ENCODE results near the gene LMCD1. TPM values are rescaled to one million over a fixed set of nuclear protein-coding genes. Genes with fewer than 3 reads are reported as not detected.

Gene LMCD1
- polyA plus RNA-seq, 1 of the 3 experiments (the other 2 are of a cell fraction): 23.6 TPM

DNA sequence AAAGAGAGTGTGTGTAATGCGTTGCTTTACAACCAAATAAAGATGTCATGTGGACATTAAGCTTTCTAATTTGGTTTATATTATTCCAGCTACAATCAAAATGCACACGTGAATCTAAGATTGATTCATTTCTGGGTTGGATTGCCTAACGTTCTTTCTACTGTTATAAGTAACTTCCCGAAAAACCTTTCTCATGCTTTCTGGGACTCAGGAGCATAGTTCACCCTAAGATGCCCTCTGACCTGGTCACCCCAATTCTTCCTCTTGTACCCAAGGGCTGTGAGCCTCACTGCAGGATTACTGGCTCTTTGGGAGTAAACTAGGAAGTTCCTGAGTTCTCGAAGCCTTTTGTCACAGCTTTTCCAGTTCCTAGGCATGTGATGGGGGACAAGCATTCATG lies 12.7 kb upstream of the LMCD1 start:
- Histone ChIP-seq H3F3A (replicated peaks; ENCODE audit: insufficient read depth) (peaks cover 21% of the 10 kb centered on the region), H2AFZ (ENCODE audit: low read depth) (no peak overlapping the region), H3K27me3 (ENCODE audit: insufficient read depth) (no peaks in the 10 kb centered on the region), H3K36me3 (replicated peaks in 1 of 2; ENCODE audit: control insufficient read depth in 1 of 2, insufficient read depth in 2 of 2, low read length in 1 of 2) (no peaks in the 10 kb centered on the region), H3K79me2 (ENCODE audit: insufficient read depth) (no peaks in the 10 kb centered on the region), H3K27ac (ENCODE audit: low read depth in 2 of 2, low read length in 1 of 2) (peak overlapping the region in 1 of 2 experiments; percentile 81; a peak in 2 of 4 replicates), H4K20me1 (ENCODE audit: insufficient read depth) (no peaks in the 10 kb centered on the region), H3K9me3 (no peaks in the 10 kb centered on the region), H3K9me2 (no peaks in the 10 kb centered on the region), H3K4me2 (no peak overlapping the region), H3K4me1 (ENCODE audit: control insufficient read depth in 1 of 2, insufficient read depth in 2 of 2, low read depth in 1 of 2, low read length in 1 of 2) (peaks cover 6 to 26% of the 10 kb centered on the region in 2 experiments; a peak in 3 of 4 replicates), H3K9ac (no peak overlapping the region; the same call in 1 of the 2 replicates), H3K4me3 (ENCODE audit: low read depth in 2 of 2, low read length in 1 of 2) (no peak overlapping the region)
- ChIA-PET POLR2A (no interaction called here), CTCF (no interaction called here)
- no peak for DNase-seq
- TF ChIP-seq RCOR1 (IDR thresholded peaks at IDR 0.05; ENCODE audit: low read length) (no peak), MEF2A (IDR thresholded peaks at IDR 0.05; ENCODE audit: borderline replicate concordance, low read depth) (no peak), JUND (IDR thresholded peaks at IDR 0.05) (no peak), TAF1 (IDR thresholded peaks at IDR 0.05; ENCODE audit: borderline replicate concordance, low read depth, low read length) (no peak), EP300 (IDR thresholded peaks at IDR 0.05; ENCODE audit: borderline replicate concordance in 1 of 2, low read depth in 1 of 2, low read length in 1 of 2) (no peak)
- TF ChIP-seq, protein P1, sequence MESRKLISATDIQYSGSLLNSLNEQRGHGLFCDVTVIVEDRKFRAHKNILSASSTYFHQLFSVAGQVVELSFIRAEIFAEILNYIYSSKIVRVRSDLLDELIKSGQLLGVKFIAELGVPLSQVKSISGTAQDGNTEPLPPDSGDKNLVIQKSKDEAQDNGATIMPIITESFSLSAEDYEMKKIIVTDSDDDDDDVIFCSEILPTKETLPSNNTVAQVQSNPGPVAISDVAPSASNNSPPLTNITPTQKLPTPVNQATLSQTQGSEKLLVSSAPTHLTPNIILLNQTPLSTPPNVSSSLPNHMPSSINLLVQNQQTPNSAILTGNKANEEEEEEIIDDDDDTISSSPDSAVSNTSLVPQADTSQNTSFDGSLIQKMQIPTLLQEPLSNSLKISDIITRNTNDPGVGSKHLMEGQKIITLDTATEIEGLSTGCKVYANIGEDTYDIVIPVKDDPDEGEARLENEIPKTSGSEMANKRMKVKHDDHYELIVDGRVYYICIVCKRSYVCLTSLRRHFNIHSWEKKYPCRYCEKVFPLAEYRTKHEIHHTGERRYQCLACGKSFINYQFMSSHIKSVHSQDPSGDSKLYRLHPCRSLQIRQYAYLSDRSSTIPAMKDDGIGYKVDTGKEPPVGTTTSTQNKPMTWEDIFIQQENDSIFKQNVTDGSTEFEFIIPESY (IDR thresholded peaks at IDR 0.05; ENCODE audit: borderline replicate concordance, low read depth): no peak
- TF ChIP-seq, protein P2, sequence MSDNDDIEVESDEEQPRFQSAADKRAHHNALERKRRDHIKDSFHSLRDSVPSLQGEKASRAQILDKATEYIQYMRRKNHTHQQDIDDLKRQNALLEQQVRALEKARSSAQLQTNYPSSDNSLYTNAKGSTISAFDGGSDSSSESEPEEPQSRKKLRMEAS (IDR thresholded peaks at IDR 0.05; ENCODE audit: low read depth): no peak
- TF ChIP-seq, protein P3, sequence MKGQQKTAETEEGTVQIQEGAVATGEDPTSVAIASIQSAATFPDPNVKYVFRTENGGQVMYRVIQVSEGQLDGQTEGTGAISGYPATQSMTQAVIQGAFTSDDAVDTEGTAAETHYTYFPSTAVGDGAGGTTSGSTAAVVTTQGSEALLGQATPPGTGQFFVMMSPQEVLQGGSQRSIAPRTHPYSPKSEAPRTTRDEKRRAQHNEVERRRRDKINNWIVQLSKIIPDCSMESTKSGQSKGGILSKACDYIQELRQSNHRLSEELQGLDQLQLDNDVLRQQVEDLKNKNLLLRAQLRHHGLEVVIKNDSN (IDR thresholded peaks at IDR 0.05; ENCODE audit: borderline replicate concordance, low read depth): no peak
- WGBS (ENCODE audit: low lambda C conversion rate): 81% methylated on average over 5 of the region's 5 CpGs

DNA sequence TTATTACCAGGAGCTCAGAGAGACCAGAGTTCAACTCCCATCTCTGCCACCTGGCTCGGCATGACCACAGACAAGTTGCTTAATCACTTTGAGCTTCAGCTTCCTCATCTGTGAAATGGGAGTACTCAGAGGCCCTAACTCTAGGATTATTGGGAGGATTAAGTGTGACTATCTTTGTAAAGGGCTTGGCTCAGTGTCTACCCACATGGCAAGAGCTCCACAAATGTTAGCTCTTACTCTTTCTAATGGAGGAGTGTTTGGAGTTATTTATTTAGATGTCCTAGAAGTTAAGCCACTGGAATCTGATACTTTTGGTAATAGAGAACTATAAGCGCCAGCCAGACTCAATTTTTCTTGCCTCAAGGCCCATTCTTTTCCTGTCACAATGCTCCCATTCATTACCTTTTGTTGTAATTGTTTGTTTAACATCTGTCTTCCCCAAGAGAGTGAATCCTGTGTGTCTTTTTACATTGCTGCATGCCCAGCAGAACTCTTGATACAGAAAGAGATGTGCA lies 12.3 kb upstream of the LMCD1 start:
- CTCF ChIA-PET: interaction anchor here (1.0 kb wide), 1 partner anchor 45 kb away, joined by 3 read pairs; no protein-coding TSS in a partner anchor
- no peak overlapping the region for H3K4me2 ChIP-seq
- H3K9me2 ChIP-seq: no peaks in the 10 kb centered on the region
- H3K27ac ChIP-seq (ENCODE audit: low read depth in 2 of 2, low read length in 1 of 2): peak overlapping the region; percentile 53 to 81; a peak in 3 of 4 replicates
- POLR2A ChIA-PET: no interaction called here
- WGBS (ENCODE audit: low lambda C conversion rate): 98% methylated on average over 2 of the region's 2 CpGs
- peaks cover 4 to 26% of the 10 kb centered on the region in 2 experiments; a peak in 3 of 4 replicates for H3K4me1 ChIP-seq (ENCODE audit: control insufficient read depth in 1 of 2, insufficient read depth in 2 of 2, low read depth in 1 of 2, low read length in 1 of 2)
- no peaks in the 10 kb centered on the region for H4K20me1 ChIP-seq (ENCODE audit: insufficient read depth)
- no peaks in the 10 kb centered on the region for H3K79me2 ChIP-seq (ENCODE audit: insufficient read depth)
- no peak overlapping the region for H3K4me3 ChIP-seq (ENCODE audit: low read depth in 2 of 2, low read length in 1 of 2)
- peak overlapping the region; percentile 13; the same call in 1 of the 2 replicates for H3K9ac ChIP-seq
- H3K36me3 ChIP-seq (replicated peaks in 1 of 2; ENCODE audit: control insufficient read depth in 1 of 2, insufficient read depth in 2 of 2, low read length in 1 of 2): no peaks in the 10 kb centered on the region
- H3F3A ChIP-seq (replicated peaks; ENCODE audit: insufficient read depth): peaks cover 21% of the 10 kb centered on the region
- H3K27me3 ChIP-seq (ENCODE audit: insufficient read depth): no peaks in the 10 kb centered on the region
- H2AFZ ChIP-seq (ENCODE audit: low read depth): no peak overlapping the region
- DNase-seq: no peak
- no peaks in the 10 kb centered on the region for H3K9me3 ChIP-seq
- TF ChIP-seq EZH2phosphoT487 (IDR thresholded peaks at IDR 0.05; ENCODE audit: borderline replicate concordance, low read depth): no peak
- TF ChIP-seq, protein P3 (IDR thresholded peaks at IDR 0.05; ENCODE audit: borderline replicate concordance, low read depth): no peak
- TF ChIP-seq GATA2 (CRISPR knock-in tag; IDR thresholded peaks at IDR 0.05): no peak
- TF ChIP-seq, protein P2 (IDR thresholded peaks at IDR 0.05; ENCODE audit: low read depth): no peak
- no peak for TF ChIP-seq MXI1 (IDR thresholded peaks at IDR 0.05; ENCODE audit: low read depth, low read length)
- TF ChIP-seq ELF1 (IDR thresholded peaks at IDR 0.05): no peak
- TF ChIP-seq TCF12 (IDR thresholded peaks at IDR 0.05): no peak
- no peak for TF ChIP-seq CHD2 (IDR thresholded peaks at IDR 0.05; ENCODE audit: low read length, partially characterized antibody)
- no peak for TF ChIP-seq NRF1 (IDR thresholded peaks at IDR 0.05; ENCODE audit: low read depth, low read length)
- no peak for TF ChIP-seq RXRA (IDR thresholded peaks at IDR 0.05; ENCODE audit: borderline replicate concordance, low read depth)
- TF ChIP-seq, protein P1 (IDR thresholded peaks at IDR 0.05; ENCODE audit: borderline replicate concordance, low read depth): no peak
- no peak for TF ChIP-seq JUND (IDR thresholded peaks at IDR 0.05)
- TF ChIP-seq YY1 (IDR thresholded peaks at IDR 0.05; ENCODE audit: low read depth): no peak
- no peak for TF ChIP-seq GABPA (IDR thresholded peaks at IDR 0.05; ENCODE audit: low read depth)
- no peak for TF ChIP-seq FOXM1 (IDR thresholded peaks at IDR 0.05; ENCODE audit: low read depth)
- TF ChIP-seq, protein P4, sequence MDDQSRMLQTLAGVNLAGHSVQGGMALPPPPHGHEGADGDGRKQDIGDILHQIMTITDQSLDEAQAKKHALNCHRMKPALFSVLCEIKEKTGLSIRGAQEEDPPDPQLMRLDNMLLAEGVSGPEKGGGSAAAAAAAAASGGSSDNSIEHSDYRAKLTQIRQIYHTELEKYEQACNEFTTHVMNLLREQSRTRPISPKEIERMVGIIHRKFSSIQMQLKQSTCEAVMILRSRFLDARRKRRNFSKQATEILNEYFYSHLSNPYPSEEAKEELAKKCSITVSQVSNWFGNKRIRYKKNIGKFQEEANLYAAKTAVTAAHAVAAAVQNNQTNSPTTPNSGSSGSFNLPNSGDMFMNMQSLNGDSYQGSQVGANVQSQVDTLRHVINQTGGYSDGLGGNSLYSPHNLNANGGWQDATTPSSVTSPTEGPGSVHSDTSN (IDR thresholded peaks at IDR 0.05): no peak
